Stimulated activated naive B cell treated with anti-CD40 and anti-IgM and Interleukin-4, amounts not matched to agents 10 μg/mL and 1 μg/mL and 100 μg/mL, for 72 hours (primary cell): ENCODE measurements around the gene OTULIN.
A peak's percentile ranks its signal among the peaks of the same experiment; 100 is the strongest.

Experiments used
- ATAC-seq, 2 donors: fragments of 150-1000 bp; cut with Tn5 transposase; replicated peaks; 2 replicates each; pipeline ENCODE4 v1.10.0; 2021; ENCODE audit warnings: moderate library complexity in 1 of 2
- DNase-seq: peaks from one replicate; pipeline ENCODE4 v3.0.0; 2021
- H3K27ac Mint-ChIP-seq: one replicate; pipeline ENCODE4 v1.8.0; 2022; ENCODE audit warnings: mild to moderate bottlenecking, mixed read lengths
- H3K27me3 Mint-ChIP-seq, 2 donors: one replicate each; pipeline ENCODE4 v1.8.0; 2022; ENCODE audit warnings: mixed read lengths in 2 of 2
- H3K36me3 Mint-ChIP-seq, 2 donors: one replicate each; pipeline ENCODE4 v1.8.0; 2022; ENCODE audit warnings: mixed read lengths in 2 of 2, mild to moderate bottlenecking in 1 of 2
- H3K4me1 Mint-ChIP-seq, 2 donors: one replicate each; pipeline ENCODE4 v1.8.0; 2022; ENCODE audit warnings: mixed read lengths in 2 of 2, mild to moderate bottlenecking in 1 of 2
- H3K4me3 Mint-ChIP-seq, 2 donors: one replicate each; pipeline ENCODE4 v1.8.0; 2022; ENCODE audit warnings: mild to moderate bottlenecking in 2 of 2, mixed read lengths in 2 of 2, moderate library complexity in 1 of 2
- H3K9me3 Mint-ChIP-seq, 2 donors: one replicate each; pipeline ENCODE4 v1.8.0; 2022; ENCODE audit warnings: mixed read lengths in 2 of 2, mild to moderate bottlenecking in 1 of 2

Gene OTULIN

GRCh38 chr5:14727928-14728458 lies 63.5 kb downstream of the OTULIN start:
- Mint-ChIP-seq H3K27ac (no peak overlapping the region), H3K36me3 (peaks cover 0 to 21% of the 10 kb centered on the region in 2 donors)

GRCh38 chr5:14728459-14728938 lies 64.0 kb downstream of the OTULIN start:
- Mint-ChIP-seq H3K27ac (no peak overlapping the region), H3K4me3 (no peak overlapping the region)

More at GRCh38 chr5:14727928-14728458, 63.5 kb downstream of the OTULIN start:
- ATAC-seq (no peak), DNase-seq (no peak)
- H3K4me3 Mint-ChIP-seq: no peak overlapping the region
- peaks cover 6 to 17% of the 10 kb centered on the region in 2 donors for H3K4me1 Mint-ChIP-seq
- H3K27me3 Mint-ChIP-seq: no peaks in the 10 kb centered on the region
- no peaks in the 10 kb centered on the region for H3K9me3 Mint-ChIP-seq

GRCh38 chr5:14729448-14730385 lies 65.2 kb downstream of the OTULIN start:
- peak overlapping the region; percentile 37 for H3K27ac Mint-ChIP-seq
- H3K27me3 Mint-ChIP-seq: no peaks in the 10 kb centered on the region
- no peaks in the 10 kb centered on the region for H3K9me3 Mint-ChIP-seq
- H3K4me1 Mint-ChIP-seq: peaks cover 6 to 7% of the 10 kb centered on the region in 2 donors
- ATAC-seq: no peak
- no peak for DNase-seq
- H3K36me3 Mint-ChIP-seq: peaks cover 2 to 25% of the 10 kb centered on the region in 2 donors
- no peak overlapping the region for H3K4me3 Mint-ChIP-seq

More at GRCh38 chr5:14728459-14728938, 64.0 kb downstream of the OTULIN start:
- Mint-ChIP-seq H3K9me3 (no peaks in the 10 kb centered on the region), H3K36me3 (peaks cover 0 to 21% of the 10 kb centered on the region in 2 donors), H3K4me1 (peaks cover 6 to 14% of the 10 kb centered on the region in 2 donors), H3K27me3 (no peaks in the 10 kb centered on the region)
- DNase-seq (no peak), ATAC-seq (no peak)

- no peak for ATAC-seq
- Mint-ChIP-seq H3K36me3 (peaks cover 2 to 18% of the 10 kb centered on the region in 2 donors), H3K4me1 (peaks cover 0 to 5% of the 10 kb centered on the region in 2 donors), H3K27ac (peak overlapping the region; percentile 59), H3K9me3 (no peaks in the 10 kb centered on the region), H3K27me3 (no peaks in the 10 kb centered on the region), H3K4me3 (no peak overlapping the region)
- no peak for DNase-seq
Measured at GRCh38 chr5:14730466-14730865, 65.9 kb downstream of the OTULIN start.

- H3K4me3 Mint-ChIP-seq: no peak overlapping the region
- peaks cover 2 to 18% of the 10 kb centered on the region in 2 donors for H3K36me3 Mint-ChIP-seq
- peaks cover 0 to 5% of the 10 kb centered on the region in 2 donors for H3K4me1 Mint-ChIP-seq
- H3K9me3 Mint-ChIP-seq: no peaks in the 10 kb centered on the region
- ATAC-seq (no peak), DNase-seq (no peak)
- H3K27me3 Mint-ChIP-seq: no peaks in the 10 kb centered on the region
- H3K27ac Mint-ChIP-seq: peak overlapping the region; percentile 59
Measured at GRCh38 chr5:14730881-14731280, 66.4 kb downstream of the OTULIN start.

GRCh38 chr5:14732991-14733390 lies 68.5 kb downstream of the OTULIN start:
- no peak overlapping the region for H3K27ac Mint-ChIP-seq
- H3K4me3 Mint-ChIP-seq: no peak overlapping the region
- no peaks in the 10 kb centered on the region for H3K9me3 Mint-ChIP-seq
- H3K27me3 Mint-ChIP-seq: no peaks in the 10 kb centered on the region
- peaks cover 5 to 21% of the 10 kb centered on the region in 2 donors for H3K36me3 Mint-ChIP-seq
- no peak for DNase-seq
- no peak for ATAC-seq
- H3K4me1 Mint-ChIP-seq: no peaks in the 10 kb centered on the region

- no peak for ATAC-seq
- Mint-ChIP-seq H3K9me3 (no peaks in the 10 kb centered on the region), H3K27ac (no peak overlapping the region), H3K4me1 (no peaks in the 10 kb centered on the region), H3K27me3 (no peaks in the 10 kb centered on the region), H3K4me3 (no peak overlapping the region), H3K36me3 (peaks cover 5 to 21% of the 10 kb centered on the region in 2 donors)
- DNase-seq: no peak
Measured at GRCh38 chr5:14733661-14734060, 69.1 kb downstream of the OTULIN start.

- no peak overlapping the region for H3K4me3 Mint-ChIP-seq
- no peaks in the 10 kb centered on the region for H3K9me3 Mint-ChIP-seq
- H3K27ac Mint-ChIP-seq: no peak overlapping the region
- H3K4me1 Mint-ChIP-seq: no peaks in the 10 kb centered on the region
- peaks cover 5 to 21% of the 10 kb centered on the region in 2 donors for H3K36me3 Mint-ChIP-seq
- ATAC-seq: no peak
- DNase-seq: no peak
- H3K27me3 Mint-ChIP-seq: no peaks in the 10 kb centered on the region
Measured at GRCh38 chr5:14734396-14734795, 69.9 kb downstream of the OTULIN start.

- no peaks in the 10 kb centered on the region for H3K27me3 Mint-ChIP-seq
- no peak overlapping the region for H3K27ac Mint-ChIP-seq
- no peaks in the 10 kb centered on the region for H3K9me3 Mint-ChIP-seq
- H3K4me3 Mint-ChIP-seq: no peak overlapping the region
- no peak for DNase-seq
- no peak for ATAC-seq
- H3K36me3 Mint-ChIP-seq: peaks cover 5 to 21% of the 10 kb centered on the region in 2 donors
- no peaks in the 10 kb centered on the region for H3K4me1 Mint-ChIP-seq
Measured at GRCh38 chr5:14735944-14736343, 71.4 kb downstream of the OTULIN start.

- Mint-ChIP-seq H3K27ac (no peak overlapping the region), H3K9me3 (no peaks in the 10 kb centered on the region), H3K4me3 (no peak overlapping the region), H3K4me1 (no peaks in the 10 kb centered on the region), H3K36me3 (peaks cover 12 to 29% of the 10 kb centered on the region in 2 donors), H3K27me3 (no peaks in the 10 kb centered on the region)
- ATAC-seq: no peak
- no peak for DNase-seq
Measured at GRCh38 chr5:14737291-14737690, 72.8 kb downstream of the OTULIN start.

- DNase-seq: no peak
- H3K36me3 Mint-ChIP-seq: peaks cover 12 to 28% of the 10 kb centered on the region in 2 donors
- no peak for ATAC-seq
Measured at GRCh38 chr5:14738050-14738449, 73.5 kb downstream of the OTULIN start.

GRCh38 chr5:14739538-14739937 lies 75.0 kb downstream of the OTULIN start:
- Mint-ChIP-seq H3K27me3 (no peaks in the 10 kb centered on the region), H3K36me3 (peaks cover 10 to 24% of the 10 kb centered on the region in 2 donors), H3K27ac (no peak overlapping the region), H3K4me1 (peaks cover 5 to 8% of the 10 kb centered on the region in 2 donors), H3K9me3 (no peaks in the 10 kb centered on the region), H3K4me3 (no peak overlapping the region)
- DNase-seq: no peak
- ATAC-seq: no peak

More at GRCh38 chr5:14738050-14738449, 73.5 kb downstream of the OTULIN start:
- no peak overlapping the region for H3K4me3 Mint-ChIP-seq
- no peaks in the 10 kb centered on the region for H3K27me3 Mint-ChIP-seq
- no peaks in the 10 kb centered on the region for H3K4me1 Mint-ChIP-seq
- H3K27ac Mint-ChIP-seq: no peak overlapping the region
- no peaks in the 10 kb centered on the region for H3K9me3 Mint-ChIP-seq

- no peak for ATAC-seq
- peaks cover 5 to 12% of the 10 kb centered on the region in 2 donors for H3K4me1 Mint-ChIP-seq
- no peak overlapping the region for H3K27ac Mint-ChIP-seq
- DNase-seq: no peak
- peaks cover 10 to 23% of the 10 kb centered on the region in 2 donors for H3K36me3 Mint-ChIP-seq
- H3K4me3 Mint-ChIP-seq: no peak overlapping the region
- H3K9me3 Mint-ChIP-seq: no peaks in the 10 kb centered on the region
- no peaks in the 10 kb centered on the region for H3K27me3 Mint-ChIP-seq
Measured at GRCh38 chr5:14739981-14740380, 75.5 kb downstream of the OTULIN start.

GRCh38 chr5:14741131-14741530 lies 76.6 kb downstream of the OTULIN start:
- Mint-ChIP-seq H3K4me1 (peaks cover 10 to 24% of the 10 kb centered on the region in 2 donors), H3K9me3 (no peaks in the 10 kb centered on the region), H3K4me3 (no peak overlapping the region), H3K27ac (no peak overlapping the region), H3K36me3 (peaks cover 10 to 24% of the 10 kb centered on the region in 2 donors), H3K27me3 (no peaks in the 10 kb centered on the region)
- no peak for DNase-seq
- no peak for ATAC-seq
